Thyroid gland (tissue), 4 donors: ENCODE data around the gene CRY1. TPM values are rescaled to one million over a fixed set of nuclear protein-coding genes. Genes with fewer than 3 reads are reported as not detected.

Experiments
- DNase-seq, 2 donors: peaks; one replicate each; pipeline ENCODE4 v3.0.0-alpha.2; 2019
- H3K27ac ChIP-seq, 3 donors: fragments of 200-600 bp; sonication (generic); 1 replicate in 2 of 3; 2 replicates in 1 of 3; pipeline ENCODE4 v1.5.1; 2016 to 2019; ENCODE audit warnings: mild to moderate bottlenecking in 1 of 3, moderate library complexity in 1 of 3
- H3K27me3 ChIP-seq: fragments of 200-600 bp; sonication (generic); one replicate; pipeline ENCODE4 v1.5.1; 2019
- H3K36me3 ChIP-seq, 2 donors: fragments of 200-600 bp; sonication (generic); one replicate each; pipeline ENCODE4 v1.5.1; 2016 to 2019
- H3K4me1 ChIP-seq, 2 donors: fragments of 200-600 bp; sonication (generic); one replicate each; pipeline ENCODE4 v1.5.1; 2017 to 2019
- H3K4me3 ChIP-seq, 3 donors: fragments of 200-600 bp; sonication (generic); replicated peaks in 1 of 3; 1 replicate in 2 of 3; 2 replicates in 1 of 3; pipeline ENCODE4 v1.5.1; 2016; ENCODE audit warnings: mild to moderate bottlenecking in 1 of 3
- H3K9me3 ChIP-seq: fragments of 200-600 bp; sonication (generic); one replicate; pipeline ENCODE4 v1.5.1; 2017
- POLR2A ChIP-seq, 2 donors: fragments of 450-650 bp; IDR thresholded peaks; one replicate each; pipeline ENCODE4 v1.6.1; 2017; ENCODE audit warnings: antibody characterized with exemption in 2 of 2, mild to moderate bottlenecking in 2 of 2, moderate library complexity in 1 of 2
- WGBS, 2 donors: methylation state at CpG; one replicate each; pipeline ENCODE4 v1.1.5; 2017; 5-methylcytosine and 5-hydroxymethylcytosine counted together
- intact Hi-C: fragments of 100-400 bp; cut with DNase I; formaldehyde crosslinking; loops from one replicate; pipeline ENCODE4 v1.15.1; 2023
- total RNA-seq, 4 donors: library from RNA; depleted of rRNA; stranded (reverse); fragments of >200 nt; gene quantifications; one replicate each; pipeline ENCODE4 v1.2.3, GENCODE V29; 2016
- TF ChIP-seq, protein P1 (sequence below), 6 experiments: fragments of 200-600 bp in 3 of 6; fragments of 450-650 bp in 3 of 6; sonication (generic) in 3 of 6; IDR thresholded peaks; one replicate each; pipeline ENCODE4 v1.5.1; 2016 to 2019; ENCODE audit warnings: antibody characterized with exemption in 6 of 6, mild to moderate bottlenecking in 2 of 6, inconsistent platforms in 1 of 6, moderate library complexity in 1 of 6

The CRY1 gene
- total RNA-seq, 4 donors from 2014 or later = 53.3 to 68.8 (median 61.7) TPM

DNA sequence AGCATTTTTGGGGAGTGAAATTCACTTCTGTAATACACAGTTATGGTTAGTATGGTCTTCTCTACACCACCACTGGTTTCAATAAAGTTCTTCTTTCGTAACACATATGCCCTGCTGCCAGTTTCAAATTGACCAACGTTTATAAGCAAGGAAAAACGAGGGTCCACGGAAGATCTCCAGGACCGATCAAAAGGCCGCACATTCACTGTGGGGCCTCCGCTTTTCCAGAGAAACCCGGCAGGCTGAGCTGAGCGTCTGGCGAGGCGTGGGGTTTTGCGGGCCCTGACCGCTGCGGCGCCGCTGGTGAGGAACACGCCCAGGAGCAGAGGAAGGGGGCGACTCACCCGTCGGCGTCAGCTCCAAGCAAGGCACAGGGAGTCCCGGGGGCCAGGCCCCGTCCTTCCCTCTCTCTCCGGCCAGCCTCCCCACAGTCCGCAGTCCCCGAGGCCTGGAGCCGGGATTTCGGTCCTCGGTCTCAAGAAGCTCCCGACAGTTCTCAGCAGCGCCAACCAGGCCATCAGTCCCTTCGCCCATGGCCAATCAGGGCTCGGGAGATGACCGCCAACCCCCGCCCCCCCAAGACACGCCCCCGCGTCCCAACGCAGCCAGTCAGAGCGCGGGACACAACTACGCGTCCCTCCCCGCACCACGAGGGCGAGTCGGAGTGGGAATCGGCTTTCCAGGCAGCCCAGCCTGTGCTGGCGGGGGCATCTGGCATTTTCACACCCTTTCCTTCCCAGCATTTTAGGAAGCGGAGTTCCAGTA is 106.5 kb downstream of the CRY1 start, which contains the start of gene MTERF2:
TSS of gene MTERF2 (minus strand) at position 522 of the 765 bp plus-strand sequence. CDS start 8,432 bp downstream, outside the sequence.
- H3K4me1 ChIP-seq = peaks cover 17 to 33% of the 10 kb centered on the region in 2 donors
- WGBS, 2 donors = 0 to 1% methylated on average over 19 to 37 of the region's 50 CpGs
- peak; percentile 94 to 95 for DNase-seq
- peak in 1 of 2 donors; percentile 90 for TF ChIP-seq POLR2A (IDR thresholded peaks at IDR 0.05)
- TF ChIP-seq, protein P1, sequence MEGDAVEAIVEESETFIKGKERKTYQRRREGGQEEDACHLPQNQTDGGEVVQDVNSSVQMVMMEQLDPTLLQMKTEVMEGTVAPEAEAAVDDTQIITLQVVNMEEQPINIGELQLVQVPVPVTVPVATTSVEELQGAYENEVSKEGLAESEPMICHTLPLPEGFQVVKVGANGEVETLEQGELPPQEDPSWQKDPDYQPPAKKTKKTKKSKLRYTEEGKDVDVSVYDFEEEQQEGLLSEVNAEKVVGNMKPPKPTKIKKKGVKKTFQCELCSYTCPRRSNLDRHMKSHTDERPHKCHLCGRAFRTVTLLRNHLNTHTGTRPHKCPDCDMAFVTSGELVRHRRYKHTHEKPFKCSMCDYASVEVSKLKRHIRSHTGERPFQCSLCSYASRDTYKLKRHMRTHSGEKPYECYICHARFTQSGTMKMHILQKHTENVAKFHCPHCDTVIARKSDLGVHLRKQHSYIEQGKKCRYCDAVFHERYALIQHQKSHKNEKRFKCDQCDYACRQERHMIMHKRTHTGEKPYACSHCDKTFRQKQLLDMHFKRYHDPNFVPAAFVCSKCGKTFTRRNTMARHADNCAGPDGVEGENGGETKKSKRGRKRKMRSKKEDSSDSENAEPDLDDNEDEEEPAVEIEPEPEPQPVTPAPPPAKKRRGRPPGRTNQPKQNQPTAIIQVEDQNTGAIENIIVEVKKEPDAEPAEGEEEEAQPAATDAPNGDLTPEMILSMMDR (IDR thresholded peaks at IDR 0.05) = no peak
- no peaks in the 10 kb centered on the region for H3K27me3 ChIP-seq
- H3K27ac ChIP-seq = peak within 1 kb of the TSS; percentile 76 to 93 (median 82)
- H3K4me3 ChIP-seq = peak within 1 kb of the TSS; percentile 42 to 76 (median 62)
- intact Hi-C loops = no loop called here
- no peaks in the 10 kb centered on the region for H3K9me3 ChIP-seq
- H3K36me3 ChIP-seq = no peaks in the 10 kb centered on the region

DNA sequence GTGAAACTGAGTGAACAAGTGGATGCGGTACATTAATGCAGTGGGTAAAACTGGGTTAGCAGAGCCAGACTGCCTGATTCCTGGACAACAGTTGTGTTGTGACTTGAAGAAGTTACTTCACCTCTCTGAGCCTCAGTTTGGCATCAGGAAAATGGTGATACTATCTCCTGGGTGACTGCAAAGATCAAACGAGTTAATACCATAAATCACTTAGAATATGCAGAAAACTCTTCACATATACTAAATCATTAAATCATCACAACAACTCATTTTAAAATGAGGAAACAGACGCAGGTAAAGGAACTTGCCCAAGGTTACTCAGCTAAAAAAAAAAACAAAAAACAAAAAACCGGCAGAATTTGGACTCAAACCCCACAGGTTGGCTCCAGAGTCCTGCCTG is 107.2 kb downstream of the CRY1 start:
- Histone ChIP-seq H3K27ac (peak overlapping the region in 1 of 3 donors; percentile 93), H3K9me3 (no peaks in the 10 kb centered on the region), H3K36me3 (no peaks in the 10 kb centered on the region), H3K4me3 (peak overlapping the region; percentile 42 to 76 (median 62)), H3K27me3 (no peaks in the 10 kb centered on the region), H3K4me1 (peaks cover 19 to 34% of the 10 kb centered on the region in 2 donors)
- 32 to 35% methylated on average over 4 of the region's 4 CpGs for WGBS, 2 donors
- no peak for DNase-seq
- intact Hi-C loops = no loop called here
- TF ChIP-seq, protein P1 (IDR thresholded peaks at IDR 0.05) = no peak
- no peak for TF ChIP-seq POLR2A (IDR thresholded peaks at IDR 0.05)

DNA sequence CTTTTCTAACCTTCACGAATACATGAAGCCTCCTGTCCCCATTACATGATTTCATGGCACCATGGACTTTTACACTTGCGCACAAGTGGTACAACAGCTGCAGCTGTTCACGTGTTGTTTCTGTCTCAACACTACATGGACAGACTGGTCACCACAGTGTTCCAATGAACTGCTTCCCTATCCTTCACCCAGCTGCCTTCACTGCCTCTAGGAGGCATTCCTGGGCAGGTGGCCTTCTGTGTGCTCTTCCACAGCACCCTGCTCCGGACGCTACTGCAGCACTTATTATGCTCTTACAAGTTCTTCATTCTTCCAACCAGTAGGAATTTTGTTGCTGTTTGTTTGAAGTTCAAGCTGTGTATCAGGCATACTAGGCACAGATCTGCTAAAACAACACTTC is 107.9 kb downstream of the CRY1 start:
- no peak for TF ChIP-seq POLR2A (IDR thresholded peaks at IDR 0.05)
- TF ChIP-seq, protein P1 (IDR thresholded peaks at IDR 0.05) = no peak
- no peak for DNase-seq
- WGBS, 2 donors = 88 to 93% methylated on average over 5 of the region's 5 CpGs
- peaks cover 22 to 38% of the 10 kb centered on the region in 2 donors for H3K4me1 ChIP-seq
- H3K9me3 ChIP-seq = no peaks in the 10 kb centered on the region
- intact Hi-C loops = no loop called here
- H3K4me3 ChIP-seq = no peak overlapping the region
- no peaks in the 10 kb centered on the region for H3K36me3 ChIP-seq
- H3K27me3 ChIP-seq = no peaks in the 10 kb centered on the region
- no peak overlapping the region for H3K27ac ChIP-seq

DNA sequence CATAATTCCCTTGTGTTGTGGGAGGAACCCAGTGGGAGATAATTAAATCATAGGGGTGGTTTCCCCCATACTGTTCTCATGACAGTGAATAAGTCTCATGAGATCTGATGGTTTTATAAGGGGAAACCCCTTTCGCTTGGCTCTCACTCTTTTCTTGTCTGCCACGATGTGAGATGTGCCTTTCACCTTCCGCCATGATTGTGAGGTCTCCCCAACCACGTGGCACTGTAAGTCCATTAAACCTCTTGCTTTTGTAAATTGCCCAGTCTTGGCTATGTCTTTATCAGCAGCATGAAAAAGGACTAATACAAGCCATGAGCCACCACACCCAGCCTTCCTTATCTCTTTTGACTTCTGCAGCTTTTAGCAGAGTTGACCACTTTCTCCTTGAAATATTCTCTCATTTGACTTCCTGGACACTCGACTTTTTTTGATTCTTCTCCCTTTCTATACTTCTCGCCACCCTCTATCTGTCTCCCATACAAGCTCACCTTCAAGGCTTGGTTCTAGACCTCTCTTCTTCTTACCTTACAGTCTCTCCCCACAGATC is 108.7 kb downstream of the CRY1 start:
- Histone ChIP-seq H3K4me1 (peaks cover 22 to 38% of the 10 kb centered on the region in 2 donors), H3K4me3 (no peak overlapping the region), H3K27ac (no peak overlapping the region), H3K36me3 (no peaks in the 10 kb centered on the region), H3K9me3 (no peaks in the 10 kb centered on the region), H3K27me3 (no peaks in the 10 kb centered on the region)
- 95 to 97% methylated on average over 6 of the region's 6 CpGs for WGBS, 2 donors
- DNase-seq = no peak
- no peak for TF ChIP-seq POLR2A (IDR thresholded peaks at IDR 0.05)
- TF ChIP-seq, protein P1 (IDR thresholded peaks at IDR 0.05) = no peak
- intact Hi-C loops = no loop called here

DNA sequence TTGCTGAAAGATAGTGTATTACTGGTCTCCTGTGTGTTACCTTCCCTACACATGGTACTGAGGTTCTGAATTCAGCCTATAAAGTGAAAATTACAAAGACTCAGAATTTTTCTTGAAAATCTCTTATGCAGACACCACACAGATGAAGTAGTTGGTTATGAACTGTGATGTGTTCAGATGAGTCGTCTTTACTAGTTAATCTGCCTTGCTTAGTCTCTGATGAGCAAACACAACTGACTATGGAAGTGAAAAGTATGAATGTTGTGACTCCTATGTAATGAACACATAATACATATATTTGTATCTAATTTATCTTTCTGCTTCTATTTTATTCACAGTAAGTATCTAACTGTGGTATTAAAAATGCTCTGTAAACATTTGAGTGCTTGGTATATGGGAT is 111.1 kb downstream of the CRY1 start:
- WGBS, 2 donors = 88 to 94% methylated on average over 1 of the region's 1 CpG
- Histone ChIP-seq H3K4me1 (peaks cover 34 to 43% of the 10 kb centered on the region in 2 donors), H3K36me3 (no peaks in the 10 kb centered on the region), H3K27ac (no peak overlapping the region), H3K9me3 (no peaks in the 10 kb centered on the region), H3K4me3 (no peak overlapping the region), H3K27me3 (no peaks in the 10 kb centered on the region)
- no peak for DNase-seq
- no peak for TF ChIP-seq POLR2A (IDR thresholded peaks at IDR 0.05)
- TF ChIP-seq, protein P1 (IDR thresholded peaks at IDR 0.05) = no peak
- intact Hi-C loops = no loop called here
